ENCODE results near the gene A2ML1.
A peak's percentile ranks its signal among the peaks of the same experiment; 100 is the strongest.
"Not testable (repeated sequence)": the region's sequence is repeated elsewhere in the genome, so short reads cannot be mapped to it uniquely, and the experiment has no call there.

The A2ML1 gene

GRCh38 chr12:8902703-8903102 lies 80.3 kb downstream of the A2ML1 start:
- not testable (repeated sequence) for H3K9me3 Mint-ChIP-seq (ENCODE audit: low read depth); H3K27ac Mint-ChIP-seq; H3K4me3 Mint-ChIP-seq; H3K36me3 Mint-ChIP-seq; H3K27me3 Mint-ChIP-seq; H3K4me1 Mint-ChIP-seq (ENCODE audit: low read depth)

- no peak overlapping the region for H3K27ac Mint-ChIP-seq
- H3K4me1 Mint-ChIP-seq (ENCODE audit: low read depth): no peaks in the 10 kb centered on the region
- H3K36me3 Mint-ChIP-seq: no peaks in the 10 kb centered on the region
- no peak overlapping the region for H3K4me3 Mint-ChIP-seq
- H3K27me3 Mint-ChIP-seq: no peaks in the 10 kb centered on the region
- no peaks in the 10 kb centered on the region for H3K9me3 Mint-ChIP-seq (ENCODE audit: low read depth)
These were observed 81.2 kb downstream of the A2ML1 start for GRCh38 chr12:8903646-8904045.

GRCh38 chr12:8904665-8905064 lies 82.2 kb downstream of the A2ML1 start:
- Mint-ChIP-seq H3K27me3 (no peaks in the 10 kb centered on the region), H3K9me3 (ENCODE audit: low read depth) (no peaks in the 10 kb centered on the region), H3K4me1 (ENCODE audit: low read depth) (no peaks in the 10 kb centered on the region), H3K36me3 (no peaks in the 10 kb centered on the region), H3K27ac (no peak overlapping the region), H3K4me3 (no peak overlapping the region)

- Mint-ChIP-seq H3K9me3 (ENCODE audit: low read depth) (no peaks in the 10 kb centered on the region), H3K36me3 (no peaks in the 10 kb centered on the region), H3K27ac (no peak overlapping the region), H3K27me3 (no peaks in the 10 kb centered on the region), H3K4me1 (ENCODE audit: low read depth) (no peaks in the 10 kb centered on the region), H3K4me3 (no peak overlapping the region)
These were observed 83.1 kb downstream of the A2ML1 start for GRCh38 chr12:8905546-8905945.

GRCh38 chr12:8906266-8907180 lies 84.1 kb downstream of the A2ML1 start:
- peaks cover under 1% of the 10 kb centered on the region for H3K4me1 Mint-ChIP-seq (ENCODE audit: low read depth)
- H3K27ac Mint-ChIP-seq: no peak overlapping the region
- H3K4me3 Mint-ChIP-seq: no peak overlapping the region
- no peaks in the 10 kb centered on the region for H3K36me3 Mint-ChIP-seq
- H3K27me3 Mint-ChIP-seq: no peaks in the 10 kb centered on the region
- H3K9me3 Mint-ChIP-seq (ENCODE audit: low read depth): no peaks in the 10 kb centered on the region

GRCh38 chr12:8907513-8907912 lies 85.1 kb downstream of the A2ML1 start:
- no peaks in the 10 kb centered on the region for H3K9me3 Mint-ChIP-seq (ENCODE audit: low read depth)
- H3K4me1 Mint-ChIP-seq (ENCODE audit: low read depth): peaks cover 3% of the 10 kb centered on the region
- no peak overlapping the region for H3K4me3 Mint-ChIP-seq
- no peaks in the 10 kb centered on the region for H3K27me3 Mint-ChIP-seq
- H3K27ac Mint-ChIP-seq: no peak overlapping the region
- no peaks in the 10 kb centered on the region for H3K36me3 Mint-ChIP-seq

- H3K9me3 Mint-ChIP-seq (ENCODE audit: low read depth): no peaks in the 10 kb centered on the region
- no peak overlapping the region for H3K4me3 Mint-ChIP-seq
- H3K27ac Mint-ChIP-seq: no peak overlapping the region
- H3K4me1 Mint-ChIP-seq (ENCODE audit: low read depth): peaks cover 17% of the 10 kb centered on the region
- H3K36me3 Mint-ChIP-seq: no peaks in the 10 kb centered on the region
- no peaks in the 10 kb centered on the region for H3K27me3 Mint-ChIP-seq
These were observed 87.3 kb downstream of the A2ML1 start for GRCh38 chr12:8909752-8910151.

- Mint-ChIP-seq H3K9me3 (ENCODE audit: low read depth) (no peaks in the 10 kb centered on the region), H3K4me1 (ENCODE audit: low read depth) (peaks cover 17% of the 10 kb centered on the region), H3K4me3 (no peak overlapping the region), H3K36me3 (no peaks in the 10 kb centered on the region), H3K27me3 (no peaks in the 10 kb centered on the region), H3K27ac (no peak overlapping the region)
These were observed 89.3 kb downstream of the A2ML1 start for GRCh38 chr12:8911606-8912268.

- Mint-ChIP-seq H3K27ac (peak overlapping the region; percentile 1), H3K27me3 (no peaks in the 10 kb centered on the region), H3K4me1 (ENCODE audit: low read depth) (peaks cover 19% of the 10 kb centered on the region), H3K9me3 (ENCODE audit: low read depth) (no peaks in the 10 kb centered on the region), H3K4me3 (peak overlapping the region; percentile 92), H3K36me3 (no peaks in the 10 kb centered on the region)
These were observed 90.5 kb downstream of the A2ML1 start for GRCh38 chr12:8912914-8913313.

- Mint-ChIP-seq H3K4me3 (peak overlapping the region; percentile 92), H3K36me3 (no peaks in the 10 kb centered on the region), H3K27ac (peak overlapping the region; percentile 89), H3K27me3 (no peaks in the 10 kb centered on the region), H3K4me1 (ENCODE audit: low read depth) (peaks cover 21% of the 10 kb centered on the region), H3K9me3 (ENCODE audit: low read depth) (no peaks in the 10 kb centered on the region)
These were observed 91.2 kb downstream of the A2ML1 start for GRCh38 chr12:8913702-8914032.

- not testable (repeated sequence) for H3K36me3 Mint-ChIP-seq; H3K9me3 Mint-ChIP-seq (ENCODE audit: low read depth); H3K27me3 Mint-ChIP-seq
- peak within 1 kb of the TSS; percentile 92 for H3K4me3 Mint-ChIP-seq
- peaks cover 21% of the 10 kb centered on the region for H3K4me1 Mint-ChIP-seq (ENCODE audit: low read depth)
- peak within 1 kb of the TSS; percentile 89 for H3K27ac Mint-ChIP-seq
These were observed 91.8 kb downstream of the A2ML1 start, which contains the start of gene PHC1 for GRCh38 chr12:8914033-8914715. TSS of gene PHC1 (plus strand) at chr12:8914509. CDS start at chr12:8917678, 3,169 bp downstream.

- Mint-ChIP-seq H3K4me1 (ENCODE audit: low read depth) (peaks cover 21% of the 10 kb centered on the region), H3K4me3 (no peak overlapping the region), H3K27me3 (no peaks in the 10 kb centered on the region), H3K9me3 (ENCODE audit: low read depth) (no peaks in the 10 kb centered on the region), H3K27ac (no peak overlapping the region), H3K36me3 (no peaks in the 10 kb centered on the region)
These were observed 92.5 kb downstream of the A2ML1 start for GRCh38 chr12:8914716-8915526.

GRCh38 chr12:8916154-8916553 lies 93.7 kb downstream of the A2ML1 start:
- Mint-ChIP-seq H3K36me3 (peaks cover 5% of the 10 kb centered on the region), H3K27me3 (no peaks in the 10 kb centered on the region), H3K4me1 (ENCODE audit: low read depth) (peaks cover 21% of the 10 kb centered on the region), H3K27ac (no peak overlapping the region), H3K9me3 (ENCODE audit: low read depth) (no peaks in the 10 kb centered on the region), H3K4me3 (no peak overlapping the region)

- Mint-ChIP-seq H3K4me3 (no peak overlapping the region), H3K27me3 (no peaks in the 10 kb centered on the region), H3K9me3 (ENCODE audit: low read depth) (no peaks in the 10 kb centered on the region), H3K4me1 (ENCODE audit: low read depth) (peaks cover 18% of the 10 kb centered on the region), H3K27ac (no peak overlapping the region), H3K36me3 (peaks cover 6% of the 10 kb centered on the region)
These were observed 94.6 kb downstream of the A2ML1 start for GRCh38 chr12:8917031-8917430.

All from activated naive CD8-positive, alpha-beta T cell (primary cell).